ENCODE data around the gene IP6K3. TPM values are rescaled to one million over a fixed set of nuclear protein-coding genes. Genes with fewer than 3 reads are reported as not detected.

Gene IP6K3, protein sequence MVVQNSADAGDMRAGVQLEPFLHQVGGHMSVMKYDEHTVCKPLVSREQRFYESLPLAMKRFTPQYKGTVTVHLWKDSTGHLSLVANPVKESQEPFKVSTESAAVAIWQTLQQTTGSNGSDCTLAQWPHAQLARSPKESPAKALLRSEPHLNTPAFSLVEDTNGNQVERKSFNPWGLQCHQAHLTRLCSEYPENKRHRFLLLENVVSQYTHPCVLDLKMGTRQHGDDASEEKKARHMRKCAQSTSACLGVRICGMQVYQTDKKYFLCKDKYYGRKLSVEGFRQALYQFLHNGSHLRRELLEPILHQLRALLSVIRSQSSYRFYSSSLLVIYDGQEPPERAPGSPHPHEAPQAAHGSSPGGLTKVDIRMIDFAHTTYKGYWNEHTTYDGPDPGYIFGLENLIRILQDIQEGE
- under 0.01 and 0.29 TPM in 2 replicates for total RNA-seq

DNA sequence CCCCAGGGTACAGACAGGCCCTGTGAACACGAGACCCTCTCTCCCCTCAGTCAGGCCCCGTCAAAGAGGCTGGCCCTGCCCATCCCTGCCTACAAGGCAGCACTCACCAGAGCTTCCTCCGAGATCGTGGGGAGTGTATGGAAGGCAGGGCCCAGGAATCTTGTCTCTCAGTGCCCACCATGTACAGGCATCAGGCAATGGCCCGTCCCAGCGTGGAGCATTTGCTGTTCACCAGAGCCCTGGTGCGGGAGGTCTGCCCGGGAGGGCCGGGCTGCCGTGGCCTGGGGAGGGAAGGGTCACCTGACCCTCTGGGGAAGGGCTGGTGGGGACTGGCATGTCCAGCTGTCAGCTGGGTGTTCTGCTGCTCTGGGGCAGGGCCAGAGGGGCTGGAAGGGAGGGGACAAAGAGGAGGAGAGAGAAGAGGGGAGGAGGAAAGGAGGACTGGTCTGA, at the start of gene IP6K3:
IP6K3 (minus strand) TSS at position 255 of the 450 bp plus-strand sequence. CDS start 11,429 bp downstream, outside the sequence.
- TF ChIP-seq CTCF (IDR thresholded peaks at IDR 0.05; ENCODE audit: extremely low read depth, low read depth, low read length), result no peak
- H3K79me2 ChIP-seq (ENCODE audit: insufficient read depth, low read length), result no peaks in the 10 kb centered on the region
- H3K4me3 ChIP-seq (ENCODE audit: insufficient read depth, low read length), result no peak within 1 kb of the TSS
- DNase-seq (ENCODE audit: insufficient read length, low spot score, missing footprints), result peak; percentile 65
- H3K27me3 ChIP-seq (ENCODE audit: insufficient read depth, low read length), result peaks cover 6% of the 10 kb centered on the region
- H4K20me1 ChIP-seq (ENCODE audit: insufficient read depth, low read length), result no peaks in the 10 kb centered on the region
- no peaks in the 10 kb centered on the region for H3K36me3 ChIP-seq (ENCODE audit: insufficient read depth, low read length)
- H3K4me1 ChIP-seq (ENCODE audit: insufficient read depth, low read length), result peaks cover 22% of the 10 kb centered on the region
- H3K4me2 ChIP-seq (ENCODE audit: insufficient read depth, low read length), result peak within 1 kb of the TSS; percentile 15
- no peak within 1 kb of the TSS for H3K27ac ChIP-seq (ENCODE audit: low read depth, low read length)
- H3K9me3 ChIP-seq (ENCODE audit: low read depth, low read length), result no peaks in the 10 kb centered on the region
- no peak within 1 kb of the TSS for H2AFZ ChIP-seq (ENCODE audit: low read length)

- TF ChIP-seq CTCF (IDR thresholded peaks at IDR 0.05; ENCODE audit: extremely low read depth, low read depth, low read length), result no peak
- Histone ChIP-seq H3K27ac (ENCODE audit: low read depth, low read length) (no peak overlapping the region), H2AFZ (ENCODE audit: low read length) (no peak overlapping the region), H3K4me1 (ENCODE audit: insufficient read depth, low read length) (peaks cover 17% of the 10 kb centered on the region), H3K4me2 (ENCODE audit: insufficient read depth, low read length) (no peak overlapping the region), H3K9me3 (ENCODE audit: low read depth, low read length) (no peaks in the 10 kb centered on the region), H4K20me1 (ENCODE audit: insufficient read depth, low read length) (no peaks in the 10 kb centered on the region), H3K27me3 (ENCODE audit: insufficient read depth, low read length) (peaks cover 10% of the 10 kb centered on the region), H3K4me3 (ENCODE audit: insufficient read depth, low read length) (no peak overlapping the region), H3K36me3 (ENCODE audit: insufficient read depth, low read length) (no peaks in the 10 kb centered on the region), H3K79me2 (ENCODE audit: insufficient read depth, low read length) (no peaks in the 10 kb centered on the region)
- peak; percentile 38 for DNase-seq (ENCODE audit: insufficient read length, low spot score, missing footprints)
Measured at GRCh38 chr6:33794910-33795623, 48.4 kb upstream of the IP6K3 start.

DNA sequence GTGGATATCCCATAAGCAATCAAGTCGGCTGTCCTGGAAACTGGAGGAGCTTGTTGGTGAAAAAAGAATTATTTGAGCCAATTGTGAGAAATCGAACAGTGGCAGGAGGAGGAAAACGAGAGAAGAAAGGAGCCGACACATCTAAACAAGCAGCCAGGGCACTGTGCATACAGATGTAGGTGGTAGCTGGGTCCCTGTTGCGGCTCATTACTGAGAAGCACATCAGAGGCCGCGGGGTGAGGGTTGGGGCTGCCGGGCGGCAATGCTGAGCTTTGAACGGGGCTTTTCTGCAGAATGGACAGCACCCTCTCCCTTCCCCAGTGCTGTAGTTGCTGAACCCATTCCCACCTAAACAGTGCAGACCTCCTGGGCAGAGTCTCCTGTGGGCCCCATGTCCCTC, 46.3 kb upstream of the IP6K3 start:
- no peak for TF ChIP-seq CTCF (IDR thresholded peaks at IDR 0.05; ENCODE audit: extremely low read depth, low read depth, low read length)

DNA sequence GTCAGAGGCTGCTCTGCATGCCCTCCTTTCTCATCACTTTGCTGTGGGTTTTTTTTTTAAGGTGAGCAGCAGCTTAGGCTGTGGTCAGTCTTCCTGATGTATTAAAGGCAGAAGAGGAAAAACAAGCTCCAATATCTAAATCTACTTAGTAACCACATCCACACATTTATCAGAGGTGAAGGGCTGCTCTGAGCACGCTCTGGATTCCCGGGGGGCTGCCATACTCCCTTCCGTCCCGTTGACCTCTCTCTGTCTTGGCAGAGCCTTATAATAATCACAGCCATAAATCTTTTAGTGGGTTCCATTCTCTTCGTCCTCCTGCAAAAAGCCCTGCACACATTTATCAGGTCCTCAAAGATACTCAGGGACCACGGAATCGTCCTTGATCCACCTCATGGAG, 44.9 kb upstream of the IP6K3 start:
- Histone ChIP-seq H4K20me1 (ENCODE audit: insufficient read depth, low read length) (peaks cover 11% of the 10 kb centered on the region), H3K4me2 (ENCODE audit: insufficient read depth, low read length) (no peak overlapping the region), H3K9me3 (ENCODE audit: low read depth, low read length) (no peaks in the 10 kb centered on the region), H3K79me2 (ENCODE audit: insufficient read depth, low read length) (peaks cover 24% of the 10 kb centered on the region), H3K27ac (ENCODE audit: low read depth, low read length) (no peak overlapping the region), H3K4me1 (ENCODE audit: insufficient read depth, low read length) (peaks cover 32% of the 10 kb centered on the region), H3K4me3 (ENCODE audit: insufficient read depth, low read length) (no peak overlapping the region), H2AFZ (ENCODE audit: low read length) (no peak overlapping the region), H3K36me3 (ENCODE audit: insufficient read depth, low read length) (peaks cover 2% of the 10 kb centered on the region), H3K27me3 (ENCODE audit: insufficient read depth, low read length) (peaks cover 10% of the 10 kb centered on the region)
- no peak for TF ChIP-seq CTCF (IDR thresholded peaks at IDR 0.05; ENCODE audit: extremely low read depth, low read depth, low read length)
- DNase-seq (ENCODE audit: insufficient read length, low spot score, missing footprints), result no peak

More for the DNA sequence above, 46.3 kb upstream of the IP6K3 start:
- peaks cover 10% of the 10 kb centered on the region for H3K27me3 ChIP-seq (ENCODE audit: insufficient read depth, low read length)
- peaks cover 18% of the 10 kb centered on the region for H3K4me1 ChIP-seq (ENCODE audit: insufficient read depth, low read length)
- H4K20me1 ChIP-seq (ENCODE audit: insufficient read depth, low read length), result no peaks in the 10 kb centered on the region
- H3K36me3 ChIP-seq (ENCODE audit: insufficient read depth, low read length), result no peaks in the 10 kb centered on the region
- peaks cover 10% of the 10 kb centered on the region for H3K79me2 ChIP-seq (ENCODE audit: insufficient read depth, low read length)
- no peak overlapping the region for H3K4me3 ChIP-seq (ENCODE audit: insufficient read depth, low read length)
- no peak for DNase-seq (ENCODE audit: insufficient read length, low spot score, missing footprints)
- no peak overlapping the region for H2AFZ ChIP-seq (ENCODE audit: low read length)
- H3K4me2 ChIP-seq (ENCODE audit: insufficient read depth, low read length), result no peak overlapping the region
- no peaks in the 10 kb centered on the region for H3K9me3 ChIP-seq (ENCODE audit: low read depth, low read length)
- H3K27ac ChIP-seq (ENCODE audit: low read depth, low read length), result no peak overlapping the region

All from osteoblast (primary cell).